Measurements from ENCODE around the gene STRIP2.

GRCh38 chr7:129452589-129453231 lies 18.5 kb downstream of the STRIP2 start:
- TF ChIP-seq SUZ12 (IDR thresholded peaks at IDR 0.05) (no peak), ARNT (IDR thresholded peaks at IDR 0.05) (no peak), FOXM1 (IDR thresholded peaks at IDR 0.05; ENCODE audit: borderline replicate concordance) (no peak), LEF1 (IDR thresholded peaks at IDR 0.05; ENCODE audit: borderline replicate concordance) (no peak)

All from HEK293T (cell line).